GM21526 (cell line): ENCODE data around the gene DPYD.
"Not testable (repeated sequence)": the region's sequence is repeated elsewhere in the genome, so short reads cannot be mapped to it uniquely, and the experiment has no call there.

Experiments
- ATAC-seq: cut with Tn5 transposase; IDR thresholded peaks from one replicate; pipeline ENCODE4 v1.9.1; 2021; ENCODE audit warnings: moderate library complexity; ENCODE audit not compliant: unreplicated experiment, low FRiP score

The DPYD gene

GRCh38 chr1:97252925-97253324 is 667.9 kb downstream of the DPYD start:
- no peak for ATAC-seq

DNA sequence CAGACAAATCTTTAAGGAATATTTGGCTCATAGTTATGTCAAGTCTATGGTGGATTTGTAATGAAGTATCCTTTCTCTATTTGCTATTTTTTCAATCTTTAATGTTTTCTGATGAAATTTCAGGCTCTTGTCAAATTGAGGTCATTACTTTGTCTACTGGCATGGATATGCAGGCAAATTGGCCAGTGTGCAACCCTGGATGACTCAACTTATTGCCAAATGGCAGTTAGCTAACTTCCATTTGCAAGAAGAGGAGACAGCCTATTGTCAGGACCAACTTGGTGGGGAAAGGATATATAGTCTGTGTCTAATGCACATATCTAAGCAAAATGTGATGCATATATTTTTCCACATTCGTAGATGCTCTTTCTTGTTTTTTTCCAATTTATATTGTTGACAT is 668.8 kb downstream of the DPYD start:
- ATAC-seq, result no peak

GRCh38 chr1:97247196-97247595 is 673.6 kb downstream of the DPYD start:
- no peak for ATAC-seq

GRCh38 chr1:97245682-97246081 is 675.2 kb downstream of the DPYD start:
- no peak for ATAC-seq

GRCh38 chr1:97245026-97245425 is 675.8 kb downstream of the DPYD start:
- ATAC-seq, result no peak

DNA sequence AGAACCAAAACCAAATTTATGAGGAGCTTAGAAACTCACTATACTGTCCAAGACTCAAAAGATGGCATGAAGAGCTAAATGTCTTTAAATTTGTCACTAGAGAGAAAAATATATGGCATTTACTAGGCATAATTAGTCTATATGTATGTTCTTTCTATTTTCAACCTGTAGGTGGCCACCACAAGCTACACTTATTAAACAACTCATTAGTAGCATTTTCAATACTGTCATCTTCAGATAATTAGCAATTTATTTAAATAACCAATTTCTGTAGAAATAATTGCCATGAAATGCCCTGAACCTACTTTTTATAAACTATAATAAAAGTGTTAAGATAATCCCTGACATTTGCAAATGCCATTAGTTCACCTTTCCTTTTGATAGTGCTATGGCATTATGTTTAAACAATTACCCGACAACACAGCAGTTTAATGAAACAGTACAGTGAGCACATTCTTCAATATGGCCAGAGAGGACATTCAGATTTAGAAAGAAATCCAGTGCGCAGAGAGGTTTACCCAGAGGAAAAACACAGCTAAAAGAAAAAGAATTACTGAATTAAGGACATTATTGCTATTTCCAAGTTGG is 676.8 kb downstream of the DPYD start:
- ATAC-seq, result no peak

- ATAC-seq, result no peak
Measured at GRCh38 chr1:97238816-97239215, 682.0 kb downstream of the DPYD start.

DNA sequence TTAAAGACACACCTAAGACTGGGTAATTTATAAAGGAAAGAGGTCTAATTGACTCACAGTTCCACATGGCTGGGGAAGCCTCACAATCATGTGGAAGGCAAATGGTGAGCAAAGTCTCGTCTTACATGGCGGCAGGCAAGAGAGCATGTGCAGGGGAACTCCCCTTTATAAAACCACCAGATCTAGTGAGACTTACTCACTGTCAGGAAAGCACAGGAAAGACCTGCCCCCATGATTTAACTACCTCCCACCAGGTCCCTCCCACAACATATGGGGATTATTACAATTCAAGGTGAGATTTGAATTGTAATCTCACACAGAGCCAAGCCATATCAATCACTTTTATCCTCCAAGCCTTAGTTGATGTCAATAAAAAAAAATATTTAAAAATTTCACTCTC is 689.5 kb downstream of the DPYD start:
- not testable (repeated sequence) for ATAC-seq

DNA sequence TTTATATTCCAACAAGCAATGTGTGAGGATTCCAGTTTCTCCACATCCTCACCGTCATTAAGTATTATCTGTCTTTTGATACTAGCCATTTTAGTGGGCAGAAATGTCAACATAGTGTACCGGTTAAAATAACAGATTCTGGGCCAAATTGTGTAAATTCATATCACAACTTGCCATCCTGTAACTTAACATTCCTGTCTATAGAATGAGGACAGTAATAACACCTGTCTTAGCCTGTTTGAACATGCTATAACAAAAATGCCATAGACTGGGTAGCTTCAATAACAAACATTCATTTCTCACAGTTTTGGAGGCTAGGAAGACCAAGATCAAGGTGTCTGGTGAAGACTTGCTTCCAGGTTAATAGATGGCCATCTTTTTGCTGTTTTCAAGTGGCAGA is 708.2 kb downstream of the DPYD start:
- no peak for ATAC-seq

DNA sequence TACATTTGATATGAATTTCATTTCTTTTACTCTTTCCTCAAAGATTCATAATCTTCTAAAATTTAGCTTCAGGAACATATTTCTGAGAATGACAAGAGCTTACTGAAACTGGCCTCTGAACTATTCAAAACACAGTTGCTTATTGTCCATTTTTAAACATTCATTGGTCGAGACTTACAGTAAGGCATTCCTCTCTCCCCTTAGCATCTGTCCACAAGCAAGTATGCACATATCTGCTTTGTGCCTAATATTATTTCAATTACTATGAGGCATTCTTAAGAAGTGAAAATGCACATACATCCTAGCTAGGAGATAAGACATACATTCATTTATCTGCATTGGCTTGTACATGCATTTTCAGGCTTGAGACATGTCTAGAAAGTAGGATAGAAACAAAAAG is 710.5 kb downstream of the DPYD start:
- no peak for ATAC-seq

GRCh38 chr1:97209381-97209957 is 711.4 kb downstream of the DPYD start:
- no peak for ATAC-seq

- no peak for ATAC-seq
Measured at GRCh38 chr1:97207868-97208267, 713.0 kb downstream of the DPYD start.

DNA sequence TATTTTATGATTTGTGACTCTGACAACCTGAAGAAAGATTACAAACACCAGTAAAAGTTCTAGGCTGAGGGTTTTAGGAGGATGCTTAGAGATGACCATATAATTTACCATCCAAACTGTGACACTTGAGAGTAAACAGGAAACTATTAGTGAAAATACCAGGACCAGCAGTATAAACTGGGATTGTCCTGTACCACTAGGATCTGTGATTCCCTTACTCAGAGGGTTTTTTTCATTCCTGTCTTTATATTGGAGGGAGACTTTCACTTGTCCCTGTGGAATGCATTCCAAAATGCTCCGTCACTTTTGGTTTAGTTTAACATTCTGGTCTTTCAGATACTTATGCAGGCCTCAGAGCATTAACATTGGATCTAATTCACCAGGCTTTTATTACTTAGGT is 716.4 kb downstream of the DPYD start:
- no peak for ATAC-seq

DNA sequence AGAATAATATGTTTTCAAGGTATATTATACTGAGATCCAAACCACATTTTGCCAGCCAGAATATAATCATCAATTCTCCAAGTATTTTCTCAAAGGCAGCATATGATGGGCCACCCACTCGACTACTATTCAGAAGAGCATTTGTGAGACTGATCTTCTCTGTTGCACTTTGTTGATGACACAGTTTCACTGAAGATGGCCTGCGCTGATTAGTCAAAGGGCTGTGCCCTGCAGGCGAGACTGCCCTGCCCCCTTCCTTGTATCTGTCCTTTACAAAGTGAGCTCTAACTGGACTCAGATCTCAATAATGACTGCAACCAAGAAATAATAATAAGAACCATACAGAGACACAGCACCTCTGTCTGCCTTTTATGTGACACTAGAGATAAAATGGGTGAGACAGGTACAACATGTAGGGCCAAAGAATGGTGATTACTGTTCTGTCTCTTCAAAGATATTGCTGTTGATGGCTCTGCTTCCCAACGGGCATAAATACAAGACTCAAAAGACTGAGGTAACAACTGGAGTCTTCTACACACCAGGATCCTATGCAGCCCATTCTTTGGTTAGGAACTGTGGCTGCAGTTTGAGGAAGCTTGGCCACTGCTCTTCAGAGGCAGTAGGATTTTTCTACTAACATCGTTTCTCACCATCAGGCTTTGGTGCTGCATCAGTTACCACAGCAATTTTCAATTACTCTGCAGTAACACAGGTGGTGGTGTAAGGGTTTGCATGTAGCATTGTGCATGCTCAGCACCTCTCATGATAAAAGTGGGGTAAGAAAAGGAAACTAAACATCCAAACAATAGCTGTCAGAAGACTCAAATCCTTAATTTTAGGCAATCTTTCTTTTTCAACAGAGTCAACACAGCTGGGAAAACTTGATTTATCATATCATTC is 718.1 kb downstream of the DPYD start:
- ATAC-seq, result no peak

DNA sequence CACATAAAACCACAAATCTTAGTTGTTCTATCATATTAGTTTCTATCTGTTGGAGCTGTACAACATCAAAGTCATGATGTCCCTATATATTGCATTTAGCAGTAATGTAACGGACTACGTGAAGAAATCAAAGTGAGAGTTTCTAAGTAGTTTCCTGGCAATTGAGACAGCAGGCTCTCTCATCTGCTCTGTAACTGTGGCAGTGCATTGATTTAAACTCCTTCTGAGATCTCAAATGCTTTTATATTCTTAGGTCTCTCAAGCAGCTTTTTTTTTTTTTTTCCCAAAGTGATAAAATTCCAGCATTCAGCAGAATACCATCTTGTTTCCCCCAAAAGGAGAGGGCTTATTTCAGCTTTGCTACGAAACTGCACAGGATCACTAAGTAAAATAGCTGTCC is 719.2 kb downstream of the DPYD start:
- no peak for ATAC-seq

DNA sequence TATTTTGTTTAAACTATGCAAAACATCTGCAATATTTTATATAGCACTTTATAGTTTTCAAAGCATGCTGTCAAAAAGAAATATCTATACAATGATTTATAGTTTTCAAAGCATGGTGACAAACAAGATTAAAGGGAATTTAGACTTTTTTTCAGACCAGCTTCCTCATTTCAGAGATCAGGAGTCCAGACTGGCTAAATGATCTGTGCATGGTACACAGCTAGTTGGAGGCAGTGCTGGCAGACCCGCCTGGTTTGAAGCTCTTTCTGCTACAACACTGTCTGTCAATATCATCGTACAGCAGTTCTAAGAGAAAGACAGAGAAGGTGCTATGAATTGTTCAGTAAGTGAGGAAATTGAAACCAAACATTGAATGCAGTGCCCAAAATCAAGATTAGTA is 720.2 kb downstream of the DPYD start:
- ATAC-seq, result no peak

- no peak for ATAC-seq
Measured at GRCh38 chr1:97196825-97197516, 723.9 kb downstream of the DPYD start.

GRCh38 chr1:97192872-97193572 is 727.8 kb downstream of the DPYD start:
- ATAC-seq, result no peak

GRCh38 chr1:97190326-97190725 is 730.5 kb downstream of the DPYD start:
- ATAC-seq, result no peak

DNA sequence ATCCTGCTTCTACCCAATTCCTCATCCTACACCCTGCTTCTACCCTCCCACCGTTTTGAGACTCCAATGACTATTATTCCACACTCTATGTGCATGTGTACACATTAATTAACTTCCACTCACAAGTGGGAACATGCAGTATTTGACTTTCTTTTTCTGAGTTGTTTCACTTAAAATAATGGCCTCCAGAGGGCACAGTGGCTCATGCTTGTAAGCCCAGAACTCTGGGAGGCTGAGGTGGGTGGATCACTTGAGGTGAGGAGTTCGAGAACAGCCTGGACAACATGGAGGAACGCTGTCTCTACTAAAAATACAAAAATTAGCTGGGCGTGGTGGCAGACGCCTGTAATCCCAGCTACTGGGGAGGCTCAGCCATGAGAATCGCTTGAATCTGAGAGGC is 734.5 kb downstream of the DPYD start:
- ATAC-seq, result no peak
